ENCODE data around the gene SIL1.

DNA sequence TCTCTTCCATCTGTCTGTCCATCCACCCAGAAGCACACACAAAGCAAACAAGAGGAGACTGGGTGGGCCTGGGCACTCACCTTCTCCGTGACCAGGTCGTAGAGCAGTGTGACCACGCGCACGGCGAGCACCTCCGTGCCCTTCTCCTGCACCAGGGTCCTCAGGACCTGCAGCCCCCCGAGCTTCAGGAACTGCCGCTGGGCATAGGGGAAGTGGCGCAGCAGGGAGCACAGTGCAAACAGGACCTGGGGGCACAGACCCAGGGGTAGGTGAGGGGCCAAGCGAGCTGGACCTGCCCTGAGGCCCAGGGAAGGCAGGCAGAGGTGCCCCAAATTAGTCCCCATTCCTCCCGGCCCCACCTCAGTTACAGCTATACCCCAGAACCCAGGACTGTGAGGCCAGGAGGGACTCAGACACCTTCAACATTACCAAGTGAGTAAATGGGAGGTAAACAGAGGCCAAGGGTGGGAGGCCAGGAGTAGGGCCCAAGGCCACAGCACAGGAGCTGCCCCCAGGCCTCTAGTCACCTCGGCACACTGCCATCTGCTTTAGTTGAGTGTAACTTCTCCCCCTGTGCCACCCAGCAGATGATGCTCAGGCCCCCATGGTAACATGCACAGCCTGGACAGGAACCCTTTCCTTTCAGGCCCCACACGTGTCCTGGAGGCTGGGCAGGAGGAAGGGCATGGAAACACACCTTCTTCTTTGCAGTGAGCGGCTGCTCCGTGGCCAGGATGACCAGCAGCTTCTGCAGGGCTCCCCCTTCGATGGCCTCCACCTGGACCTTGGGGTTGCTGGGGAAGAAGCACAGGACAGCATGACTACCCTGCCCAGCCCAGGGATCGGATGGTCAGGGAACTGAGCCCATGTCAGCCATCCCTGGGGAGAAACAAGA is 246.8 kb downstream of the SIL1 start:
- no peak for TF ChIP-seq POLR2AphosphoS5 (IDR thresholded peaks at IDR 0.05)
- TF ChIP-seq, protein P1, sequence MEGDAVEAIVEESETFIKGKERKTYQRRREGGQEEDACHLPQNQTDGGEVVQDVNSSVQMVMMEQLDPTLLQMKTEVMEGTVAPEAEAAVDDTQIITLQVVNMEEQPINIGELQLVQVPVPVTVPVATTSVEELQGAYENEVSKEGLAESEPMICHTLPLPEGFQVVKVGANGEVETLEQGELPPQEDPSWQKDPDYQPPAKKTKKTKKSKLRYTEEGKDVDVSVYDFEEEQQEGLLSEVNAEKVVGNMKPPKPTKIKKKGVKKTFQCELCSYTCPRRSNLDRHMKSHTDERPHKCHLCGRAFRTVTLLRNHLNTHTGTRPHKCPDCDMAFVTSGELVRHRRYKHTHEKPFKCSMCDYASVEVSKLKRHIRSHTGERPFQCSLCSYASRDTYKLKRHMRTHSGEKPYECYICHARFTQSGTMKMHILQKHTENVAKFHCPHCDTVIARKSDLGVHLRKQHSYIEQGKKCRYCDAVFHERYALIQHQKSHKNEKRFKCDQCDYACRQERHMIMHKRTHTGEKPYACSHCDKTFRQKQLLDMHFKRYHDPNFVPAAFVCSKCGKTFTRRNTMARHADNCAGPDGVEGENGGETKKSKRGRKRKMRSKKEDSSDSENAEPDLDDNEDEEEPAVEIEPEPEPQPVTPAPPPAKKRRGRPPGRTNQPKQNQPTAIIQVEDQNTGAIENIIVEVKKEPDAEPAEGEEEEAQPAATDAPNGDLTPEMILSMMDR (IDR thresholded peaks at IDR 0.05) = no peak
